NB4 (cell line): ENCODE data around the gene RGS11.

ENCODE experiments used
- CTCF ChIP-seq: IDR thresholded peaks from one replicate; pipeline ENCODE4 v1.5.1; 2012; ENCODE audit warnings: low read depth, low read length
- POLR2A ChIP-seq: IDR thresholded peaks from 2 replicates; pipeline ENCODE4 v1.6.1; 2011; ENCODE audit warnings: mild to moderate bottlenecking; ENCODE audit not compliant: insufficient read length; ENCODE audit errors: extremely low read depth

DNA sequence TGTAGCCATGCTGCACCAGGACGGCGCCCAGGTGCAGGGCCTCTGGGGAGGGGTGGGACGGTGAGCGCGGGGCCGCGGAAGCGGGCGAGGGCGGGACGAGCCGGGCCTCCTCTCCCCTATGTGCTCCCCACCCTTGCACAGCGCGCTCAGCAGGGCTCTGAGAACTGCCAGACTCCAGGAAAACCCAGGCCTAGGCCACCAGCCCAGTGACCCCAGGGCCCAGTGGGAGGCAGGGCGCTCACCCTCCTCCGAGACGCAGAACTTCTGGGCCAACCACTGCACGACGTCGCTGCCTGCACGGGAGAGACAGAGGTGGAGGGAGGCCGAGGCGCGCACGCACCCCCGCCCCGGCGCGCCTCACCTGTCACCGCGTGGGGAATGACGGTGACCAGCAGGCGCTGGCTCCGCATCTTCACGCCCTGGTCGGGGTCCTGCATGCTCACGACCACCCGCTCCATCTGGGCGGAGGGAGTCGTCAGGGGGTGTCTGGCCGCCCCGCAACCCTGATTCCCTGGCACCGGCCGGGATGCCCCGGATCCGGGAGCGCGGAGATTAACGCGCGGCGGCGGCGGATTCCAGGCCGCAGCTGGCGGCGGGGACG is 603 bp downstream of the RGS11 start:
- TF ChIP-seq CTCF (no peak), POLR2A (no peak)
